K562 (cell line): ENCODE data around the gene TAOK2. TPM values are rescaled to one million over a fixed set of nuclear protein-coding genes. Genes with fewer than 3 reads are reported as not detected.
A peak's percentile ranks its signal among the peaks of the same experiment; 100 is the strongest.

Source experiments
- ATF6 ChIP-seq: sonication (generic); formaldehyde crosslinking; IDR thresholded peaks from 2 replicates; pipeline ENCODE4 v1.4.0; 2020; ENCODE audit warnings: mild to moderate bottlenecking, missing genetic modification reagents
- FOXJ2 ChIP-seq: fragments of 200-800 bp; sonication (Bioruptor generic); IDR thresholded peaks from 2 replicates; pipeline ENCODE4 v1.6.1; 2016; ENCODE audit warnings: missing genetic modification characterization, missing compliant biosample characterization
- FOXM1 ChIP-seq, 2 experiments: fragments of 450-650 bp in 1 of 2; sonication (generic) in 1 of 2; formaldehyde crosslinking in 1 of 2; IDR thresholded peaks; 2 replicates each; pipeline versions ENCODE4 v1.6.1 to v1.9.0; 2017 to 2022; ENCODE audit warnings: low read depth in 2 of 2, mild to moderate bottlenecking in 2 of 2, missing genetic modification reagents in 1 of 2, moderate library complexity in 1 of 2
- NCOA2 ChIP-seq, 2 experiments: fragments of 450-650 bp; IDR thresholded peaks; 2 replicates each; pipeline ENCODE4 v1.6.1; 2018; ENCODE audit warnings: mild to moderate bottlenecking in 2 of 2, moderate library complexity in 1 of 2; ENCODE audit not compliant: partially characterized antibody in 2 of 2
- POLR2B ChIP-seq: fragments of 450-650 bp; IDR thresholded peaks from 2 replicates; pipeline ENCODE4 v1.6.1; 2018; ENCODE audit warnings: low read depth; ENCODE audit not compliant: partially characterized antibody
- SRSF7 ChIP-seq: fragments of 200-400 bp; formaldehyde crosslinking; optimal IDR thresholded peaks from 2 replicates; pipeline ENCODE3; 2017; ENCODE audit warnings: mild to moderate bottlenecking, low read depth, low read length
- TCFL5 ChIP-seq: fragments of 250-450 bp; sonication (Bioruptor Pico); conservative IDR thresholded peaks from 2 replicates; pipeline ENCODE4 v1.6.1; 2021; ENCODE audit warnings: mild to moderate bottlenecking, moderate library complexity, matching md5 sums
- TFAM ChIP-seq: fragments of 250-450 bp; sonication (Bioruptor Pico); conservative IDR thresholded peaks from 2 replicates; pipeline ENCODE4 v1.5.0; 2021; ENCODE audit warnings: mild to moderate bottlenecking, moderate library complexity
- TRIM28 ChIP-seq: fragments of 450-650 bp; IDR thresholded peaks from 2 replicates; pipeline ENCODE4 v1.6.1; 2017
- ZBTB11 ChIP-seq, 3 experiments: fragments of 200-800 bp in 1 of 3; fragments of 250-450 bp in 1 of 3; fragments of 450-650 bp in 1 of 3; sonication (Bioruptor Pico) in 1 of 3; sonication (Bioruptor generic) in 1 of 3; formaldehyde crosslinking in 1 of 3; IDR thresholded peaks; 2 replicates each; pipeline versions ENCODE4 v1.6.1 to v1.8.0; 2016 to 2022; ENCODE audit warnings: mild to moderate bottlenecking in 2 of 3, missing genetic modification characterization in 2 of 3, missing compliant biosample characterization in 1 of 3, moderate library complexity in 1 of 3
- polyA plus RNA-seq, 8 experiments: library from polyadenylated mRNA; depleted of rRNA in 4 of 8; stranded (reverse) in 5 of 8; unstranded in 3 of 8; fragments of >200 nt; fragmentation: Nextera tagmentation in 2 of 8; fragmentation: Illumina TruSeq in 1 of 8; extraction: Ambion mirVana in 2 of 8; extraction: Trizol in 1 of 8; gene quantifications; 2 replicates each; pipeline versions ENCODE4 v1.2.1 to v1.2.3, GENCODE V29; 2011 to 2014; ENCODE audit warnings: inconsistent platforms in 1 of 8, missing spikeins in 1 of 8
- total RNA-seq, 7 experiments: library from RNA; depleted of rRNA in 6 of 7; stranded (reverse); fragments of >200 nt in 6 of 7; fragmentation: Illumina TruSeq in 2 of 7; extraction: Trizol in 2 of 7; gene quantifications; 2 replicates each; pipeline versions ENCODE4 v1.2.1 to v1.2.3, GENCODE V29; 2011 to 2021; ENCODE audit warnings: low replicate concordance in 1 of 7
- TF ChIP-seq, protein P1 (sequence below), 2 experiments: fragments of 450-650 bp in 1 of 2; IDR thresholded peaks; 2 replicates each; pipeline ENCODE4 v1.6.1; 2011 to 2017; ENCODE audit warnings: low read depth in 2 of 2, antibody characterized with exemption in 1 of 2, borderline replicate concordance in 1 of 2, low read length in 1 of 2, mild to moderate bottlenecking in 1 of 2, mixed read lengths in 1 of 2; ENCODE audit not compliant: control insufficient read depth in 1 of 2
- TF ChIP-seq, protein P2 (sequence below): sonication (generic); formaldehyde crosslinking; IDR thresholded peaks from 2 replicates; pipeline ENCODE4 v1.8.1; 2023; ENCODE audit warnings: mild to moderate bottlenecking, missing genetic modification reagents

The TAOK2 gene
- total and polyA plus RNA-seq, 9 of the 15 experiments (the other 6 are each of a cell fraction or from before 2014, with no cell fraction given) = 0.10 to 41.8 (median 13.7) TPM

GRCh38 chr16:29961479-29962343 lies 12.0 kb upstream of the TAOK2 start, which contains the start of gene TMEM219 (continued):
- peak; percentile 51; the same call in 1 of the 2 replicates for TF ChIP-seq FOXJ2 (tag)
- no peak for TF ChIP-seq FOXM1 (IDR thresholded peaks at IDR 0.05; ENCODE audit: low read depth)
- no peak for TF ChIP-seq FOXM1 (CRISPR knock-in tag; IDR thresholded peaks at IDR 0.05; ENCODE audit: low read depth)
- TF ChIP-seq, protein P1, sequence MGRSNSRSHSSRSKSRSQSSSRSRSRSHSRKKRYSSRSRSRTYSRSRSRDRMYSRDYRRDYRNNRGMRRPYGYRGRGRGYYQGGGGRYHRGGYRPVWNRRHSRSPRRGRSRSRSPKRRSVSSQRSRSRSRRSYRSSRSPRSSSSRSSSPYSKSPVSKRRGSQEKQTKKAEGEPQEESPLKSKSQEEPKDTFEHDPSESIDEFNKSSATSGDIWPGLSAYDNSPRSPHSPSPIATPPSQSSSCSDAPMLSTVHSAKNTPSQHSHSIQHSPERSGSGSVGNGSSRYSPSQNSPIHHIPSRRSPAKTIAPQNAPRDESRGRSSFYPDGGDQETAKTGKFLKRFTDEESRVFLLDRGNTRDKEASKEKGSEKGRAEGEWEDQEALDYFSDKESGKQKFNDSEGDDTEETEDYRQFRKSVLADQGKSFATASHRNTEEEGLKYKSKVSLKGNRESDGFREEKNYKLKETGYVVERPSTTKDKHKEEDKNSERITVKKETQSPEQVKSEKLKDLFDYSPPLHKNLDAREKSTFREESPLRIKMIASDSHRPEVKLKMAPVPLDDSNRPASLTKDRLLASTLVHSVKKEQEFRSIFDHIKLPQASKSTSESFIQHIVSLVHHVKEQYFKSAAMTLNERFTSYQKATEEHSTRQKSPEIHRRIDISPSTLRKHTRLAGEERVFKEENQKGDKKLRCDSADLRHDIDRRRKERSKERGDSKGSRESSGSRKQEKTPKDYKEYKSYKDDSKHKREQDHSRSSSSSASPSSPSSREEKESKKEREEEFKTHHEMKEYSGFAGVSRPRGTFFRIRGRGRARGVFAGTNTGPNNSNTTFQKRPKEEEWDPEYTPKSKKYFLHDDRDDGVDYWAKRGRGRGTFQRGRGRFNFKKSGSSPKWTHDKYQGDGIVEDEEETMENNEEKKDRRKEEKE (IDR thresholded peaks at IDR 0.05; ENCODE audit: borderline replicate concordance in 1 of 2, control insufficient read depth in 1 of 2, low read depth in 2 of 2, low read length in 1 of 2) = peak in 1 of 2 experiments; percentile 90; a peak in 2 of 4 replicates
- peak; percentile 79; the same call in 1 of the 2 replicates for TF ChIP-seq TRIM28
- peak in 1 of 3 experiments; percentile 70; a peak in 2 of 6 replicates for TF ChIP-seq ZBTB11 (CRISPR knock-in tag; IDR thresholded peaks at IDR 0.05)
- TF ChIP-seq ATF6 (CRISPR knock-in tag) = no peak
- TF ChIP-seq NCOA2 (IDR thresholded peaks at IDR 0.05; ENCODE audit: partially characterized antibody in 2 of 2) = no peak
- peak; percentile 63 for TF ChIP-seq POLR2B
- TF ChIP-seq, protein P2, sequence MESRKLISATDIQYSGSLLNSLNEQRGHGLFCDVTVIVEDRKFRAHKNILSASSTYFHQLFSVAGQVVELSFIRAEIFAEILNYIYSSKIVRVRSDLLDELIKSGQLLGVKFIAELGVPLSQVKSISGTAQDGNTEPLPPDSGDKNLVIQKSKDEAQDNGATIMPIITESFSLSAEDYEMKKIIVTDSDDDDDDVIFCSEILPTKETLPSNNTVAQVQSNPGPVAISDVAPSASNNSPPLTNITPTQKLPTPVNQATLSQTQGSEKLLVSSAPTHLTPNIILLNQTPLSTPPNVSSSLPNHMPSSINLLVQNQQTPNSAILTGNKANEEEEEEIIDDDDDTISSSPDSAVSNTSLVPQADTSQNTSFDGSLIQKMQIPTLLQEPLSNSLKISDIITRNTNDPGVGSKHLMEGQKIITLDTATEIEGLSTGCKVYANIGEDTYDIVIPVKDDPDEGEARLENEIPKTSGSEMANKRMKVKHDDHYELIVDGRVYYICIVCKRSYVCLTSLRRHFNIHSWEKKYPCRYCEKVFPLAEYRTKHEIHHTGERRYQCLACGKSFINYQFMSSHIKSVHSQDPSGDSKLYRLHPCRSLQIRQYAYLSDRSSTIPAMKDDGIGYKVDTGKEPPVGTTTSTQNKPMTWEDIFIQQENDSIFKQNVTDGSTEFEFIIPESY (CRISPR knock-in tag) = peak; percentile 52; the same call in 1 of the 2 replicates
- TF ChIP-seq TCFL5 = no peak
- TF ChIP-seq TFAM (CRISPR knock-in tag) = no peak
- TF ChIP-seq SRSF7 = no peak
